Stimulated activated CD8-positive, alpha-beta memory T cell treated with anti-CD3 and anti-CD28 coated beads, Interleukin-15, amount 100 ng/mL, for 4 hours (primary cell): ENCODE measurements around the gene CLDN5.

Experiments
- DNase-seq, 2 donors: peaks; one replicate each; pipeline ENCODE4 v3.0.0-alpha.2; 2020; ENCODE audit warnings: low read depth in 2 of 2

Gene CLDN5, protein sequence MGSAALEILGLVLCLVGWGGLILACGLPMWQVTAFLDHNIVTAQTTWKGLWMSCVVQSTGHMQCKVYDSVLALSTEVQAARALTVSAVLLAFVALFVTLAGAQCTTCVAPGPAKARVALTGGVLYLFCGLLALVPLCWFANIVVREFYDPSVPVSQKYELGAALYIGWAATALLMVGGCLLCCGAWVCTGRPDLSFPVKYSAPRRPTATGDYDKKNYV

GRCh38 chr22:19524170-19525115 lies at the start of gene CLDN5:
Gene CLDN5 (minus strand): TSS chr22:19524410. CDS start chr22:19524255, 155 bp downstream.
- DNase-seq: no peak

- DNase-seq: no peak
These were observed 47.8 kb upstream of the CLDN5 start for GRCh38 chr22:19571995-19572394.

DNA sequence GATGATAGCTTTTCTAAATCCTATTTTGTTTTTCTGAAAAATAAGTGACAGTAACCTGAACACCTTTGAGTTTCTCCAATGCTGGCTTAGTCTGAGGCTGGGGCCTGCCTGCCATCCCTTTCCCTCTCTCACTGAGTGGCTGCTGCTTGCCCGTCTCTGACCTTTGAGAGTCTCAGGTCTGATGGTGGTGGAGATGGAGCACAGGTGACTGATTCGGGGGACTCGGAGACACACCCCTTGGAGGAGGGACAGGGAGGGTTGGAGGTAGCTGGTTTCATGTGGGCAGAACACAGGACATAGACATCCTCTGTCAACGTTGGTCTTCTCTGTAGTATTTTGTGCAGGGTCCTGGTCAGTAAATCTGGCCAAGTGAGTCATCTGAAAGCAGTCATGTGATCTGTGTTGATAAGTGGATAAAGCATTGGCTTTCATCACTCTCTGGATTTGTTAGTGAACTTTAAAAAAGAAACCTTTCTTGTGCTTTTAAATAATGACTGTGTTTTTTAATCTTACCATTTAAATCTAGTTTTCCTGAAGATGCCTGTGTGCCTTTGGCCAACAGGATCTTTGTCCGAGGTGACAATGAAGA lies 47.1 kb upstream of the CLDN5 start:
- DNase-seq: no peak

DNA sequence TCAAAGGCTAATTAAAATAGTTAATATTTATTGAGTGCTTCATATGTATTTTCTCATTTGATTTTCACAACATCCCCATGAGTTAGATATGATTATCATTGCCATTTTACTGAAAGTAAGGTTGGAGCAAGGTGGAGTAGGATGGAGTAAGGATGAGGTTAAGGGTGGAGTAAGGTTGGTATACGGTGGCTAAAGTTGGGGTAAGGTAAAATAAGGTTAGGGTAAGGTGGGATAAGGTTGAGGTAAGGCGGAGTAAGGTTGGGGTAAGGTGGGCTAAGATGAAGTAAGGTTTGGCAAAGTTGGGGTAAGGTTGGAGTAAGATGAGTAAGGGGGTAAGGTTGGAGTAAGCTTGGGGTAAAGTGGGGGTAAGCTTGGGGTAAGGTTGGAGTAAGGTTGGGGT lies 45.8 kb upstream of the CLDN5 start:
- no peak for DNase-seq

DNA sequence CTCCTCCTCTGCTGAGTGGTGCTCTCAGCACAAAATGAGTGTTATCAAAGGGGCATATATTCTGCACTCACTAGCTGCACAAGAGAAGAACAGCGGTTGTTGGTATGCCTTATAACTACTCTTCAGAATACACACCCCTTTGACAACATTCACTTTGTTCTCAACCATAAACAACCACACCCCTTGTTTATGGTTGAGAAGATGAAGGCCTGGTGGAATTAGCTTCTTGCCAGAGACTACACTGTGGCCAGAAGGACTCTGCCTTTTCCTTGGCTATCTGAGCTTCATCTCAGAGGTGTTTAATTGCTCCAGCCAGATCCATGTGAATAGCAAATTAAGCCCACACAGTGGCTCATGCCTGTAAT lies 45.0 kb upstream of the CLDN5 start:
- no peak for DNase-seq

- DNase-seq: no peak
These were observed 44.4 kb upstream of the CLDN5 start for GRCh38 chr22:19568337-19569275.

DNA sequence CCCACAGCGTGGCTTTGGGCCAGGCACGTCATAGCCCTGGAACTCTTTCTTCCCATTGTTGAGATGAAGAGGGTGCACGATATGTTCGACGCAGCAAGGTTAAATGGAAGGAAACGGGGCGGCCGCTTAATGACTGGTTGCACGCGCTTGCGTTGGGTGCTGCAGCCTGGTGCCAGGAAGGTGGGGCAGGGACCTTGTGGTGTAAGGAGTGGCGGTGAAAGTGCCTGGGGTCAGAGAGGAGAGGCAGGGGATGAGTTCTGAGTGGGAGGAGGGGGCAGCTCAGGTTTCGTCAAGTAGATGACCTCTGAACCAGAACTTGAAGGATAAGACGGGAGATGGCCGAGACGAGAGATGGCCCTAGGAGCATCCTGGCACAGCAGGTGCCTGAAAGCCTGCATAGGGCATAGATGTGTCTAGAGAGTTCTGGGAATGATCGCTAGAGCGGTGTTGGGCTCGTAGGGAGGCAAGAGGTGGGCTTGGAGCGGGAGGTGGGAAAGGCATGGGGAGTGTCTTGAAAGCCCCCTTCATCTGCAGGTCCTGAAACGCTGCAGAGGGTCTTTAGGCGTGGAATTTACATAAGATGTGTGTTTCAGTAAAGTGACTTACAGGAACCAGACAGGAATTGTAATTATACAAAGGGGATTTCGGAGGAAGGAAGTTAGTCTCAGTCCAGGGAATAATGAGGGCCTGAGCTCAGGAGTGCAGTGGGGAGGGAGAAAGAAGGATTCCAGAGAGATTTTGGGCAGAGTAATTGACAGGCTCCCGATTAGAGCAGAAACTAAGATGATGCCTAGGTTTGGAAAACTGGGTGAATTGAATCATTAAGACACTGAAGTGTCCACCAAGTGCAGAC lies 43.2 kb upstream of the CLDN5 start:
- no peak for DNase-seq

GRCh38 chr22:19566279-19567156 lies 42.3 kb upstream of the CLDN5 start:
- no peak for DNase-seq

DNA sequence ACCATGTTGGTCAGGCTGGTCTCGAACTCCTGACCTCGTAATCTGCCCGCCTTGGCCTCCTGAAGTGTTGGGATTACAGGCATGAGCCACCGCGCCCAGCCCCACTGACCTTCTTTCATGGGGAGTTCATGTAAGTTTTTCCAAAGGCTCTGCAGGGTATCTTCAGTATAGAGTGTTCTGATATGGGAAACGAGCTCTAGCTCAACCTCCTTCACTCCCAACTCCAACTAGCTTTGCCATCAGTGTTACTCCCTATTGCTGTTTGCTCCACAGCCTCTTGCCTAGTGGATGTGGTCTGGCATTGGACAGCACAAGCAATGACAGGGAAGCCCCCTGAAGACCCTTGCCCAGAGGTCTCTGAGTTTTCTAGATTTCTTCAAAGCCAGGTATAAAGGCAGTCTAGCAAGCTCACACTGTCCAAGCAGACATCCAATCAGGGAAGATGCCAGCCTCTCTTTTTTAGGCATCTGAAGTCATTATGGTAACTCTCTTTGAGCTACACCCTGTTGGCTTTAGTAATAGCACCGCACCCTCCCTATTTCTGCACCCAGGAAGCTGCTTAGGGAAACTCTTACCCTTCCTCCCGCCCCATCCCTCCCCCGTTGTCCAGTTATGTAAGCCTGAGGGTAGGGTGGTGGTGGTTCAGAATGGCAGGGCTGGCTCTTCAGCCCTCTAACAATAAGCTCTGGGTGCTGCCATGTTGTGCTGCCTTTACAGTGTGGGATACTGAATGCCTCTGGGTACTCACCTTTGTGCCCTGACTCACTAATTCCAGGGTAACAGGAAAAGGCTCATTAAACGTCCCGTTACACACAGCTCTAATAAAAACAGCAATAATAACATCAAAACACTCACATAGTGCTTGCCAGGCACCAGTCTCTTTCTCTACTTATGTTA lies 41.4 kb upstream of the CLDN5 start:
- DNase-seq: no peak

DNA sequence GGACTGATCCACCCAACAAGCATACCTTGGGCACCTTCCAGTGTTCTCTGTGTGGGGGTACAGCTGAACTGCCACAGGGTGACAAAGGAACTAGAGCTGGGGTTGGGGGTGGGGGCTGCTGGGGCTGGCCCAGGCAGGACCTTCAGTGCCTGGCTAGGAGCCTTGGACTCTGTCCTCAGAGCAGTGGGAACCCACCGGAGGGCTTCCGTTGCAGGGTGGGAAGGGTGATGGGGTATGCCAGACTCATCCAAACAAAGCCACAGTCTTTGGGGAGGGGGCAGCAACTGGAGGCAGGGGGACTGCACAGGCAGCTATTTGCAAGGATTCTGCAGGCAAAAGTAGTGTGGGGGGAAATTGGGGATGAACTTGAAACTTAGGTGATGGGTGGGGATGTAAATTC lies 35.7 kb upstream of the CLDN5 start:
- DNase-seq: no peak

GRCh38 chr22:19559324-19559811 lies 35.2 kb upstream of the CLDN5 start:
- no peak for DNase-seq

DNA sequence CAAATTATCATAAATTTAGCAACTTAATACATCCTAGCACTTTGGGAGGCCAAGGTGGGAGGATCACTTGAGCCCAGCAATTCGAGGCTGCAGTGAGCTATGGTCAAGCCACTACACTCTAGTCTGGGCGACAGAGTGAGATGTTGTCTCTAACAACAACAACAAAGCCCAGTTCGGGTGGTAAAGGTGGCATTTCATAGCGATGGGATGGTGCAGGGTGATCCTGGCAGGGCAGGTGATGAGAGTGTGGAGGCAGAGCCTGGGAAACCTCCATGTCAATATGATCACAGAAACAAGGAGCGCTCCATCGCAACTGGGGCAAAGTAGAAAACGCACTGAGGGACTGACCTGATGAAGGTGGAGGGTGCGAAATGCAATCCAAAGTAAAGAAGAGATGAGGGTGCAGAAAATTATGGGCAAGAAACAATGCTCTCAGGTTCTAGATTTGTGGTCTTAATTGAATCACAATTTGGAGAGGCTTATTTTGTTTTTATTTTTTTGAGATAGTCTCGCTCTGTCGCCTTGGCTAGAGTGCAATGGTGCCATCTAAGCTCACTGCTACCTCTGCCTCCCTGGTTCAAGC lies 32.8 kb upstream of the CLDN5 start:
- DNase-seq: no peak

DNA sequence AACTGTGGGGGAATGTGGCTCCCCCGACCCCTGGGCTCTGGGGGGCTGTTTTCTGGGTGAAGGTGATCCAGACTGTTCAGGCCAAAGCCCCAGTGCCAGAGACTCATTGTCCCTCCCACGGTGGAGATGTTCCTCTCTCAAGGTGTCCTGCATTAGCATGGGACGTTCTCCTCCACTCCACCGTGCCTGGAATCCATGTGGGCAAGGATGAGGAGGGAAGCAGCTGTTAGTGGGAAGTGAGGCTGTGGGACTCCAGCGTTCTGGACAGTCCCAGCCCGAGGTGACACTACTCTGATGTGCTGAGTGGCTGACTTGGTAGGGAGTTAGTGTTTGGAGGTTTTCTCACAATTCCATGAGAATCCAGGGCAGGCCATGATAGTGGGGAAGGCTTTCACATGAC lies 31.4 kb upstream of the CLDN5 start:
- no peak for DNase-seq

- no peak for DNase-seq
These were observed 30.7 kb upstream of the CLDN5 start for GRCh38 chr22:19554834-19555404.

- no peak for DNase-seq
These were observed 29.0 kb upstream of the CLDN5 start for GRCh38 chr22:19553201-19553600.

- DNase-seq: no peak
These were observed 26.2 kb upstream of the CLDN5 start for GRCh38 chr22:19550382-19550781.

DNA sequence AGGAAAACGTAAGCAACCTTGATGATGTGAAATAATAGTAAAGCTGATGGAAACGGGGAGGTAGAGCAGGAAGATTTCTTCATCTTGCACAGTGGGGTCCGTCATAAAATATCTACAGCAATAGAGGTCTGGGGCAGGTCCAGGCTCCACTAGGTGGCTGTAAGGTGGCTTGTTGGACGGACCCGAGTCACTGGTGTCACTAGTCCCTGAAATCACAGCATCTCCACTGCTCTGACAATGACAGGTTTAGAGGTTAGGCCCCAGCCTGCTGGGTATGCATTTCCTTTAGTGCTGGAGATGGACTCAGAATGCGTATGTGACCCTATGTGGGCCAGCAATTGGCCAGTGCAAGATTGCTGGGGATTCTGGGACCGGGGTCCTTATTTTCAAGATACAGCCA lies 25.2 kb upstream of the CLDN5 start:
- no peak for DNase-seq

- DNase-seq: no peak
These were observed 24.8 kb upstream of the CLDN5 start for GRCh38 chr22:19548964-19549363.
